Islet precursor cell (in vitro differentiated cells): ENCODE results near the gene KCNK5.

Experiments used
- DNase-seq: peaks from one replicate; pipeline ENCODE4 v3.0.0-alpha.2; 2018

The KCNK5 gene

DNA sequence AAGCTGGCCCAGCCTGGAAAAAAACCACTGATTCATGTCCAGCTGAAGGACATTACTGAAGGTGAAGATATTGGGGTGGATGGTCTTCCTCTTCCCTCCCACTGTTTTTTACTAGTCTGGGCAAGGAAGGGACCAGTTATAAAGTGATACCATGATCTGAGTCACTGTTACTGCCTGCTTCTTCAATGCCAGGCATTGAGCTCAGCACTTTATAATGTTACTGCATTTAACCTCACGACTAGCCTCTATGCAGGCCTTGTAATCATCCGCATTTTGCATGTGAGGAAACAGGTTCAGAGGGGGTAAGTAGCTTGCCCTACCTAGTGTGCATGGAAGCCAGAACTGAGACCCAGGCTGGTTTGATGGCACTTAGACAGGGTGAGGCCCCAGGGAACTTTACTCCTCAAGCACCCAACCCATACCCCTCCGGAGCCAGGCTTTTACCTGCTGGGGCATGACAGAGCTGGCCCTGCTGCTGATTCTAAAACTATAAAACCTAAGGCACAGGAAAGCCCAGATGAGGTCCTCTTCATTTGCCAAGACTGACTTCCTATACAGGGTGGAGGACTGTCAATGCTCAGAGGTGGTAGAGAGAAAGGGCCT is 11.0 kb upstream of the KCNK5 start:
- no peak for DNase-seq

DNA sequence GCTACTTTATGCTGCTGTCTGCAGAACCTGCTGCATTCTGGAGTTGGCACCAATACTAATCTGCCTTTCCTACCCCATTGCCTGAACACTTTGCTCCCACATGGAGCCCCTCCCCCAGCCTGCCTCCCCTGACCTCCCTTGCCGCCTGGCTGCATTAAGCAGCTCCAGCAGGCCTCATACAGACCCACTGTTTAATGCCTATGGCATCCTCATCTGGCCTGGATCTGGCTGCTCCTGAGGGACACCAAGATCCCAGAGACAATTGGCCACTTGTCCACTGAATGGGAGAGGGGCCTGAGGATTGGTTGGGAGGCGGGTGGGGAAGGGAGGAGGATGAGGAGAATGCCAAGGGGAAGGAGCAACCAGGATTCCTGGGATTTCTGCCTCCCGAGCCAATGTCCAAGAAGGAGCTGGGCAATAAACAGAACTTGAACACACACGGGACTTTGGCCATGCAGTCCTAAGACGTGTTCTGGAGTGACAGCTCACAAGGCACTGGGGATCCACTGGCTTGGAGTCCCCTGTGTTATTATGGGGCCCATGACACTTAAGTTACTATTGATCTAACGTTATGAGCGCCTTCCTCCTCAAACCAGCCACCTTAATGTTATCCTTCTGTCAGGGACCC is 10.4 kb upstream of the KCNK5 start:
- DNase-seq: peak; percentile 82

DNA sequence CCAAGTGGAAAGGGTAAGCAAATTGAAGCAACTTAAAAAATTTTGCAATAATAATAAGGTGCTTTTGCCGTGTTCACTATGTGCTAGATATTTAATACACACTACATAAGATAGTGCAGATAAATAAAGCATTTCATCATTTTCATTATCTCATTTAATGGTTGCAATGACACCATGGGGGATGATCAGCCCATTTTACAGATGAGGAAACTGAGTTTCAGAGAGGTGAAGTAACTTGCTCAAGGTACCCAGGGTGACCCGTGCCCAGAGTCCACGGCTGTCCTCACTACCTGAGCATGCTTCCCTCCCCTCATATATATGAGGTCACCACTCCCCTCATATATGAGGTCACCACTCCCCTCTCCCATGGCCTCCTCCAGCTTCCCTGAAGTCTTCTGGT is 7.5 kb upstream of the KCNK5 start:
- DNase-seq: no peak

DNA sequence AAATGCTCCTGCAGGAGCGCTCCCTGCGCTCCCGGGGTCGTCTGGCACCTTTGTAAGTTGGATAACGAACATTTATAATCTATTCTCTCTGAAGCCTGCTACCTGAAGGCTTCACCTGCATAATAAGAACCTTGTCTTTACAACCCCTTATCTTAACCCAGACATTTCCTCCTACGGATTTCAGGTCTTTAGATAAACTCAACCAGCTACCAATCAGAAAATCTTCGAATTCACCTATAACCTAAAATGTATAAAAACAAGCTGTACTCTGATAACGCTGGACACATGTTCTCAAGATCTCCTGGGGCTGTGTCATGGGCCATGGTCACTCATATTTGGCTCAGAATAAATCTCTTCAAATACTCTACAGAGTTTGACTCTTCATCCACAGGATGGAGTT is 4.1 kb upstream of the KCNK5 start:
- no peak for DNase-seq

DNA sequence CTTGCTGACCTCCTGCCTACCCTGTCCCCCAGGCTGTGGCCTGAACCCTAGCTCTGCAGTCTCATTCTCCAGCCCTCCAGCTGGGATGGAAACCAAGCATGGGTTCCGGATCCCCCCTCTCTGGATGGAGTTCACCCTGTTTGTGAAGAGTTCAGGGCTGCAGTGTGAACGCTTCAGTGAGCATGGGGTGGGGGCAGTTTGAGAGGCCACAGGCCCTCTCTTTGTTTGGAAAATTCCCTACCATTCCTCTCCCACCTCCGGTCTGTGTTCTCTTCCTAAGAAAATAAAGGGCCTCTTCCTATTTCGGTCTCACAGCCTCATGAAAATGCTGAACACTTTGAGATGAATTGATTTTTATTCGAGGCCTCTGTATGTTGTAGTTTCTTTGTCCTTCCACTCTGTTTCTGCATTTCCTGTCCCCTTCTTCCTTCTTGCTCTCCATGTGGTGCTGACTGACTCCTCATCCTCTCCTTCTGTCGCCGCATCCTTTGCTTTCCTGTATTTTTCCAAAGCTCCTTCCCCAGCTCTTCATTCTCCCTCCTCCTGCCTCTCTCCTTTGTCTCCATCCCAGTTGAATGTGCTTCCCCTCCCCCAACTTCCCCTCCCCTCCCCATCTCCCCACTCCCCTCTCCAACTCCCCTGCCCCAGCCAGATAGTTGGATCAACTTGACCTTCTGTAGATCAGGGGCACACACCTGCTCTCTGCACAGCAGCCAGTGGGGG is 2.4 kb upstream of the KCNK5 start:
- DNase-seq: no peak

DNA sequence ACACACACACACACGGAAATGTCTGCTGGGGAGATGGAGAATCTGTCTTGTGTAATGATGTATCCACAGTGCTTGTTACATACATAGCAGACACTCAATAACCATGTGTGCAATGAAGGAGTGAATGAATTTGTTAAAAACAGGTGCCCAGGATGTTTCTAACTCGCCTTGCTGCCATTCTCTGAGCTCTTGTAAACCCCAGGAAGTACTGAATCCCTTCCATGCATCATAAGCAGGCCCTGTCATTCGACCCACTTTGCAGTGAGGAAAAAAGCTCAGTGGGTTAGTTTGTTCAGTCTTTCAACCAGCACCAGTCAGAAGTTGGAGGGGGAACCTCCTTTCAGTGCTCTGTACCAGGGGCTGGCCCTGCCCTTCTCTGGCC is 1.4 kb upstream of the KCNK5 start:
- DNase-seq: no peak

DNA sequence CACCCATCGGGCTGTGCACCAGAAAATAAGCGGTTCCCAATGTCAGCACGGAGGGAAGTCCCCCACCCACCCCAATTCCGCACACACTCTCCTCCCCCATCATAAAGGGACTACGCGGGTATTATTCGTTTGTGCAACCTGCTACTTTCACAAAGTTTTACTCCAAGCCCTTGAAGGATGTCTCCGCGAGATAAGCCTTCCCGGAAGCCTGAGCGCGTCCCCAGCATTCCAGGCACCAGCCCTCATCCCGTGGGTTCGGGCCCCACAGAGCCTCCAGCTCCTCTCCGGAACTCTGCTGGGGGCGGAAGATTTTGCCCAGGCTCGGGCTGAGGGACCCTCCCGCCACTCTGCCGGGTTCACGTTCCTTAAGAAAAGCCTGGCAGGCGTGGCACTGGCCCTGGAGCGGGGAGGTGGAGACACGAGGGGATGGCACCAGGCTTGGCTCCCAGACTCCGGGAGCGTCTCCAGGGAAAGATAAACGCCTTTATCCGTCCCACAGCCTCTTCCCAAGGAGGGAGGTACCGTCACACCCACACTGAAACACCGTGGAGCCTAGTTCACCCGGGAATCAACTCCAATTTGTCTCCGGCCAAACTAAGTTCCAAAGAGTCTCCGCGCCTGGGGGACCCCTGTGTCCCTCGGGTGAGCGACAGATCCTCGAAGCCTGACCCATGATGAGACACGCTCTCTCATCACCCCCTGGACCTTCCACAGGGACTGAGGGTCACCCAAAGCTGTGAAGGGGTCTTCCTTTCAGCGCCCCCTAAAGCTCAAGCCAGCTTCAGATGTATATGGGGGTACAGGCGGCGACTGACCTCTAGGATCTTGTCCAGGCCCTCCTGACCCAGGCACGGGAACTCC is 934 bp downstream of the KCNK5 start:
- no peak for DNase-seq

DNA sequence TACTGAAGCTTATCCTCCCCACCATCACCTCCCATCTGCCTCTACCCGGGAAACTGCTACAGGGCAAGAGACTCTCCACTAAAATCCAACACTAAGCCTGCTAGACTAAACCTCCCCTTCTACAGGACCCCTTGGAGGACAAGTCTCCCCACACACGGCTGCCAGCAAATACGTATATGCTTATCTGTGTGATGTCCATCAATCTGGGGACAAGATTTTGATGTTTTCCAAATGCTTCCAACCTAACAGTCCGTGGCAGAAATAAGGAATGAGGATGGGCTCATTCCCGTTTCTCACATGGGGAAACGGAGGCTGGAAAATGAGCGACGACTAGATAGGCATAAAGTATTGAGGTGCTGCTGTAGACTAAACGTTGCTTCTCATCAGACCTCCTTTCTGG is 1.8 kb downstream of the KCNK5 start:
- DNase-seq: no peak

DNA sequence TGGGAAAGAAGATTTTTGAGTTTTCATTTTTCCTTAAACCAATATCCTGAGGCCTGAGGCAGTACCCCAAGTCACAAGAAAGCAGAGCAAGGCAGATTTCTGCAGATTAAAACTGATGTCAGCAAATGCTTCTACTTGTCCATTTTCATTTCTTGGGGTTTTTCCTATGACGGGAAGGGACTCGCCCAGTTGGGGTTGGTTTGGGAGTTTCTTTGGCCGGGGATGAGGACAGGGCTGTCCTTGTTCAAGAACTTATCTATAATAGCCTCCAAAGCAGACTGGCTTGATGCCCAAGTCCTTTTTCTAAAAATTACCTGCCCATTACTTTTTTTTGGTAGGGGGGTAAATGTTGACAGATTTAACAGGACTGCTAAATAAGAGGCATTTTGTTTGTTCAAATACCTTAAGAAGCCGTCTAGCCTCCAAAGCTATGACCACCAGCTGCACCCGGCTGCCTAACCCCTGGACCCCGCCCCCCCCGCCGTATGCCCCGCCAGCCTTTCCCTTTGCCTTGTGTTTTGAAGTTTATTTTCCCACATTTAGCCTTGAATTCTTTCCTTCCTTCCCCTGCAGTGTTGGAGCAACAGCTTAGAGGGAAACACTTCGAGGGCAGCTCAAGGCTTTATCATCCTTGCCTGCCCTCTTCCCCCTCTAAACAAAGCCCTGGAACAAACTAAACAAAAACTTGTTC is 2.5 kb downstream of the KCNK5 start:
- DNase-seq: no peak

DNA sequence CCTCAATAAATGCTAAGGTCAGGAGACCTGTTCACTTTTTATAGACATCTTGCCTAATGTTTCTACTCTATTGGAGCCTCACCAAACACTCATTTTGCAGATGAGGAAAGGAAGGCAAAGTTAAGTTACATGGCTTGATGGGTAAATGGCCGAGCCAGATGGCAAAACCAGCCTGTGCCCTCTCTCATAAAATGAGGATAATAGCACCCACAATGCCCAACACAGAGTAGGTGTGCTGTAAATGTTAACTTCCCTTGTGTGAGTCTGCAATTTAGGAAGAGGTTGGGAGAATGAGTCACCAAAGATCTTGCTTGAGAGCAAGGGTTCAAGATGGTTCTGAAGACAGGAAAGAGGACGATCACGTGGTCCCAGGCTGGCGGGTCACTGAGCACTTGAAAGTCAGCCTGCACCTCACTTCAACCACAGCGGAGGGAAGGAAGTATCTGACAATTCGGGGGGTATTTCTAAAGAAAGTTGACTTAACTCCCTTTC is 3.3 kb downstream of the KCNK5 start:
- no peak for DNase-seq

DNA sequence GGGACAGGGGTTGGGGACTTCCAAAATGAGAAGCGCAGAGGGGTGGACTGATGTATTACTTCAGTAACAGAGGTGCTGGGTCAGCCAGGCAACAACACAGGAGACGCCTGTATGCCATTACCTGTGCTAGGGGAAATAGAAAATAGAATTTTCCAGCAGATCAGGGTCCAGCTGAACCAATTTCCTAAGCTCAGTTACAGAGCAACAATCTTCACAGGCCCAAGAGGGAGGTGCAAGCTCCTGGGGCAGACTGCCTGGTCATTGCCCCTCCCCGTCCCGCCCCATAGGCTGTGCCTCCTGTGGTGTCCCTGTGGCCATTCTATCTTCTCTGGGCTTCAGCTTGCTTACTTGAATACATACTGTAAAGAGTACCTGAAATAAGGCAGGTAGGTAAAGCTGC is 3.7 kb downstream of the KCNK5 start:
- DNase-seq: no peak

DNA sequence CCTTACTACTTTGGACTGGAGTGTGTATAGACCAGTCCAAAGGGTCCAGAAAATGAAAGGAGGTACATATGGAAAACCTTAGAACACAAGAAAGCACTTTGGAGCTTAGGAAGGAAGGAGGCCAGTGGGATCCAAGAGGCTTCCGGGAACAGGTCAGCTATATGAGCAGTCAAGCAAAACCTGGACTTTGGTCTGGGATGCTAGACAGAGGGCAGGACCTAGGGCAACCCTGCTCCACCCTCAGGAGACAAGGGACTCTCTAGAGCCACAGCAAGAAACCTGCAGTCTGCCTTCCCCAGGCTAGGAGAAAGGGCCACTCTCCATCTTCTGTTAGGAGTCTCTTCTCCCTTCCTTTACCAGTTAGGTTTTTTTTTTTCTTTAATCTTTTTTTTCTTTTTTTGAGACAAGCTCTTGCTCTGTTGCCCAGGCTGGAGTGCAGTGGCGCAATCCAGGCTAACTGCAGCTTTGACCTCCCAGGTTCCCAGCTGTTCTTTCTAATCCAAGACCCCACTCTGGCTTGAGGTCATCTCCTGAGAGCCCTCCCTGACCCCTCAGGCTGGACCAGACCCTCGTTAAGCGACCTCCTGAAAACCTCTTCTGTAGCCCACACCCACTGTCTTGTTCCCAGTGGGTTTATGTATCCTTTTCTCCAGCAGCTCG is 4.6 kb downstream of the KCNK5 start:
- DNase-seq: no peak

DNA sequence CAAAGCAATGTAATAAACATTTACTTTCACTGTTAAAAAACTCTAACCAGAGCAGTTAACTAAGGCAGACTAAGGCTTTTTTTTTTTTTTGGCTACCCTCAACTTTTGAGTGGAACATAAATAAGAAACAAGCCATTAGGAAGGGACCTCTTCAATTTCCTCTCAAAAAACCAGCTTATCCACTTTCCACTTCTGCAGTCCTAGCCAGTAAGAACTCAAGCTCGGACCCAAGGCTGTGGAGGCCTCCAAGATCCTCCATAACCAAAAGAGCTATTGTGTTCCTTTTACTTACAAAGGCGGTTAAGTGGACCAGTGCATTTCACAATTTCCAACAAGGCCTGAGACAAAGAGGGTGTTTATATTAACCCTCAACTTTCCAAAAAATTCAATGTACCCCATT is 5.3 kb downstream of the KCNK5 start:
- DNase-seq: no peak

DNA sequence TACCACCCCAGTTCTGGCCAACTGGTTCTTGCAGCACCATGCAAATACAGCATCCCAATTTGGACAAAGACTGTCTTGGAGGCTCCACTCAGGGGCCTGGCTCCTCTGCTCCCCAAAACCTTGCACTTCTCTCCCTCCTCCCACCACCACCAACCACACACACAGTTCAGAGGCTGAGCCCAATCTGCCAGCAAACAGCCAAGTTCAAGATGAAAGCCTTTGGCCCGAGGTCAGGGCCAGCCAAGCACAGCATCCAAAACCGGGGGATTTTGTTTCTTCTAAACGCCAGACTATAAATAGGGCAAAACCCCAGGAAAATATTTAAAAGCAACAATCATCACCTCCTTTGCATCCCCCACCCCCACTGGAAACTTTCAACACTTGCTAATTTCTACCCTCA is 5.7 kb downstream of the KCNK5 start:
- DNase-seq: no peak

DNA sequence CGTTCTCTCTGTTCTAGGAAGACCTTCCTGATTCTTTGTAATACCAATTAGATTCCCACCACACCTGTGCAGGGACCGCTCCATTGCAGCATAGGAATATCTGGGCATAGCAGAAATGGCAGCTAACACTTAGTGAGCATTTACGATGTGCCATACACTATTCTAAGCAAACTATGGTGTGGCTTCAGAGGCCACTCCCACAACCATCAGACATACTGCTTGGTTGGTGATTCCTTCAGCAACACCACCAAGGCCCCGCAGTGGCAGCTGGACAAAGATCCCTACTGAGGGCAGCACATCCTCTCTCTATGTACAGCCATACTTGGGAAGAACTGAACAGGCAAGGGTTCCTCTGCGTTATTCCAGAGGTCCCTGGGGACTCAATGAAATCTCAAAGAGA is 6.2 kb downstream of the KCNK5 start:
- no peak for DNase-seq

DNA sequence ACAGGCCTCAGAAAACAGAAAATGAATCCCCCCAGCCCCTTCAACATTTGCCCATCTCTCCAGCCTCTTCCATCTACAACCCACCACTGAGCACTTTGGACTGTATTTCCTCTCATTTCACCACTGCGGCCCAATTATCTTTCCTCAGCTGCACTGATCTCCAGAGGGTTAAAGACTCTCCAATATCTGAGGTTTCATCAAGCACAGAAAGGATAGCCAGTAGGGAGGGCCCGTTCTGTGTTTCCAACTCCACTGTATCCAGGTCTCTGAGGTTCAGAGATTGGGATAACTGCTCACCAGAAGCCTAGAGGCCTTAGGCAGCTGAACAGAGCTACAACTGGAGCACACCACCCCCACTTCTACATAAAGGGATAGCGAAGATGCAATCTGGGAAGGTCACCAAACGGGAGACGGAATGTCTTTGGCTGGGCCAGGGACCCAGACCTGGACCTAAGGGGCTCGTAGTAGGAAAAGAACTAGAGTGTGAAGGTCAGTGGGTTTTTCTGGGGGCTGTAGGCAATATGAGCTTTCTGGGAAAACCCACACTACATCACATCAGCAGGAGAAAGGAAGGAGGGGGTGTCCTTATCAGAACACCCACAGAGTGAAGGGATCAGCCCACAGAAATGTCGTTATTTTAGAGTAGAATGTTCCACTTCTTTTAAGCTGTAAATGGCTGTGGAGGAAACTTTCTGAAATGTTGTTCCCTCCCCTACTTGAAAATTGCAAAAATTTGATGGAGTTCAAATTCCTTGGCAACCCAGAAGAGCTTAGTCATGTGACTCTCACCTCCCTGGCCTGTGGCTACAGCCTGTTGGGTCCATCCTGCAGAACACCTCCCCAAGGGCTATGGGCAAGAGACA is 7.3 kb downstream of the KCNK5 start:
- no peak for DNase-seq

DNA sequence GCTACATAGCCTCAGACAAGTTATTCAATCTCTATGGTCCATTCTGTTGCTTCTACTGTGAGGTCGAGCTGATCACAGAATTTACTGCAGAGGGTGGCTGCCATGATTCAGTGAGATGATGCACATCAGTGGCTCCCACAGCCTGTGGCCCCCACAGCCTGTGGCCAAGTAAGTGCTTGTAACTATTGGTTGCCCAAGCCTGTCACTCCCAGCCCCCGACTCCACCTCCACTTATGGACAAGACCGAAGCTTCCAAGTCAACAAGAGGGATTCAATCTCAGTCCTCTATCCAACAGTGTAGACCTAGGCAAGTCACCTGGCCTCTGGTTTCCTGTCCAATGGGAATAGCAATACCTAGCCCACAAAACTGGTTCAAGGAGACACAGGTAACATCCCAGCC is 8.2 kb downstream of the KCNK5 start:
- DNase-seq: no peak

DNA sequence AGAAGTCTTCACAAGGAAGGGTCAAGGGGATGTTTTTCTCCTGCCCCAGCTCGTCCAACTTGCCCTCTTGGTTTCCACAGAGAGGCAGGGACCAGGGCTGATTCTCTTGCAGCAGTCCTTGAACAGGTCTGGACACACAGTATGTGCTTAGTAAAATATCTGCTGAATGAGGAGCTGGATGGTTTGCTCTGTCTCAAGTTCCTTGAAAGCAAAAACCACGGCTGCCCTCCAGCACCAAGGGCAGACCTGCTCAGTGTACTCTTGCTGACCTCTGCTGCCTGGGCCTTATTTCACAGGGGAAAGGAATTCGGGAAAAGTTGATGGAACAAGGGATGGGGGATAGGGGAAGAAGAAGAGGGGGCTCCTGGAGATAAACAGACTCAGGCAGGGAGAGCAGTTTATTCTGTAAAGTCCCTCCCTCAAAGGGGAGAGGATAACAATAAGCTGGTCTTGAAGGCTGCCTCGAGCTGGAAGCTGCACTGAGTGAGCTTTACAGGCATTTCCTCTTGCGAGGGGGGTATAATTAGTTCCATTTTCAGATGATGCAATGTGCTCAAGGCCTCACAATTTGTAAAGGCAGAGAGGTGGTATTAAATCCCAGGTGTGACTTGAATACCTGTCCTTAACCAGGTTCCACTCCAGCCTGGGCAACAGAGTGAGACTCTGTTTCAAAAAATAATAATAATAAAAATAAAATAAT is 10.3 kb downstream of the KCNK5 start:
- peak; percentile 72 for DNase-seq

DNA sequence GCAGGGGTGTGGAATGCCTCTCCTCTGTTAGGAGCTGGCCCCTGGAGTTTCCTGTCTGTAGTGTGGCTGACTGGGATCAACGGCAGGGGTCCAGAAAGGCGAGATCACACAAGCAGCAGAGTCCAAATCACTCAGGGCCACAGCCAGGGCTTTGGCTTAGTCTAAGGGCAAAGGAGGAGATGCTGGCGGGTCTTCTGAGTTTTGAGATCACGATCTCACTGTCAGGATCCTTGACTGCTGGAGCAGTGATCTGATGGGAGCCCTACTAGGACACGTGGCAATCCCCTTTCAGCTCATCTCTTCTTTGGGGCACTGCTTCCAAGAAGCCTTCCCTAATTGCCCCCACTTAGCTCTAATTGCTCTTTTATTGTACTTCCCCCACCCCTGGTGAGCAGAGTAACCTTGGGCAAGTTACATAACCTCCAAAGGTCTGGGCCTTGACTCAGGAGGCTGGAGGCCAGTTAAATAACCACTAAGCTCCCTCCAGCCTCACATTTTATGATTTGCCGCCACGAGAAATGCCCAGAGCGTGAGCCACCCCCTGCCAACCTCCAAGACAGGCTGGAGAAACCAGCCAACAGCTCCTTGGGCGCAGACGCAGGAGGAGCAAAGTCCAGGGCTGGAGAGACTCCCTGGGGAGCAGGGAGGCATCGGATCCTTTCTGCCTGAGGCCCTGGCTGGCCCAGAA is 12.0 kb downstream of the KCNK5 start:
- DNase-seq: peak; percentile 66

DNA sequence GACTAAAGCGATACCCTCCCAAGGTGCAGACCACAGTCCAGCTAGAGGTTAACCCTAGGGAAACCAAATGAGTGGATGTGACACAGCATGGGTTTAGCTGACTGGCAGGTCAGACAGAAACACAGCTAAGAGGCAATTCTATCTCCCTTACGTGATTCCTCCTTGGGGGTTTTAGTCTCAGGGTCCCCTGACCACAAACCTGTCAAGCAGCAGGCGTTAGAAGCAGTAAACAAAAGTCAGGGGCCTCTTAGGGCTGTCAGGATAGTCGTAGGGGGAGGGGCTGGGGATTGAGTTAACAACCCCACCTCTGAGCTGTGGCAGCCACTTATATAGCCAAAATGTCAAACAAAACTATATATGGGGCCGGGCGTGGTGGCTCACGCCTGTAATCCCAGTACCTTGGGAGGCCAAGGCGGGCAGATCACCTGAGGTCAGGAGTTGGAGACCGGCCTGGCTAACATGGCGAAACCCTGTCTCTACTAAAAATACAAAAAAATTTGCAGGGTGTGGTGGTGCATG is 13.6 kb downstream of the KCNK5 start:
- no peak for DNase-seq
